MCF 10A (cell line): Measurements from ENCODE around the gene PHAF1. TPM values are rescaled to one million over a fixed set of nuclear protein-coding genes. Genes with fewer than 3 reads are reported as not detected.

Experiments used
- BruUV-seq: library from RNA; stranded (reverse); fragments of 400-500 nt; replicated peaks from 2 replicates; lab custom pipeline; 2021; lab: Mats Ljungman, UMichigan
- CTCF ChIA-PET: fragments of 300-600 bp; sonication (Branson Sonifier 250); formaldehyde crosslinking; extraction: SDS; loops from one replicate; lab custom pipeline; 2021; ENCODE audit warnings: antibody characterized with exemption, inconsistent platforms; lab: Yijun Ruan, JAX
- POLR2A ChIA-PET: fragments of 300-600, 350-650 bp; sonication (Branson Sonifier 250); formaldehyde crosslinking; extraction: SDS; loops from one replicate; lab custom pipeline; 2020; ENCODE audit warnings: antibody characterized with exemption, inconsistent platforms; lab: Yijun Ruan, JAX
- DNase-seq: peaks from one replicate; pipeline ENCODE4 v3.0.0-alpha.2; 2018; ENCODE audit not compliant: unreplicated experiment
- H3K27ac Mint-ChIP-seq: one replicate; pipeline ENCODE4 v1.8.0; 2022; ENCODE audit warnings: mild to moderate bottlenecking, low read depth, mixed read lengths; ENCODE audit not compliant: unreplicated experiment
- H3K27me3 Mint-ChIP-seq: one replicate; pipeline ENCODE4 v1.8.0; 2022; ENCODE audit warnings: mixed read lengths; ENCODE audit not compliant: insufficient read depth, unreplicated experiment
- H3K36me3 Mint-ChIP-seq: one replicate; pipeline ENCODE4 v1.8.0; 2022; ENCODE audit warnings: mild to moderate bottlenecking, moderate library complexity, mixed read lengths; ENCODE audit not compliant: insufficient read depth, unreplicated experiment
- H3K4me1 Mint-ChIP-seq: one replicate; pipeline ENCODE4 v1.8.0; 2022; ENCODE audit warnings: mixed read lengths; ENCODE audit not compliant: insufficient read depth, unreplicated experiment
- H3K4me3 Mint-ChIP-seq: one replicate; pipeline ENCODE4 v1.8.0; 2022; ENCODE audit warnings: mild to moderate bottlenecking, moderate library complexity, mixed read lengths; ENCODE audit not compliant: unreplicated experiment
- H3K9me3 Mint-ChIP-seq: one replicate; pipeline ENCODE4 v1.8.0; 2022; ENCODE audit warnings: mixed read lengths; ENCODE audit not compliant: unreplicated experiment
- CTCF ChIP-seq: fragments of 200-600 bp; IDR thresholded peaks from one replicate; pipeline ENCODE4 v1.8.0; 2022; ENCODE audit warnings: antibody characterized with exemption, mild to moderate bottlenecking; ENCODE audit not compliant: unreplicated experiment
- intact Hi-C: fragments of 100-400 bp; cut with micrococcal nuclease; formaldehyde crosslinking; loops from 2 replicates; pipeline ENCODE4 v1.14.1; 2022
- total RNA-seq: library from RNA; stranded (reverse); gene quantifications from 2 replicates; pipeline ENCODE4 v1.2.3, GENCODE V29; 2022

The PHAF1 gene
- total RNA-seq, 1 experiment from 2014 or later, result 14.5 TPM

GRCh38 chr16:67128417-67128816 lies 18.7 kb downstream of the PHAF1 start:
- ChIA-PET CTCF (interaction anchor here (0.6 to 1.7 kb wide), 5 partner anchors 11 to 238 kb away, joined by 3 to 6 read pairs (median 5); no protein-coding TSS in a partner anchor), POLR2A (no interaction called here)
- H3K36me3 Mint-ChIP-seq, result peaks cover 46% of the 10 kb centered on the region
- no peaks in the 10 kb centered on the region for H3K9me3 Mint-ChIP-seq
- DNase-seq, result no peak
- no peaks in the 10 kb centered on the region for H3K27me3 Mint-ChIP-seq
- BruUV-seq, result no TSS peak
- H3K27ac Mint-ChIP-seq, result no peak overlapping the region
- TF ChIP-seq CTCF, result no peak
- no peak overlapping the region for H3K4me3 Mint-ChIP-seq
- no peaks in the 10 kb centered on the region for H3K4me1 Mint-ChIP-seq
- intact Hi-C loops, result no loop called here

GRCh38 chr16:67128887-67129286 lies 19.1 kb downstream of the PHAF1 start:
- no peak for DNase-seq
- TF ChIP-seq CTCF, result no peak
- Mint-ChIP-seq H3K4me3 (no peak overlapping the region), H3K36me3 (peaks cover 50% of the 10 kb centered on the region), H3K9me3 (no peaks in the 10 kb centered on the region), H3K27me3 (no peaks in the 10 kb centered on the region), H3K4me1 (no peaks in the 10 kb centered on the region), H3K27ac (no peak overlapping the region)
- BruUV-seq, result no TSS peak
- CTCF ChIA-PET, result interaction anchor here (0.6 to 1.7 kb wide), 6 partner anchors 11 to 239 kb away, joined by 3 to 6 read pairs (median 4); no protein-coding TSS in a partner anchor
- POLR2A ChIA-PET, result no interaction called here
- intact Hi-C loops, result no loop called here

GRCh38 chr16:67129422-67129821 lies 19.7 kb downstream of the PHAF1 start:
- H3K4me3 Mint-ChIP-seq, result no peak overlapping the region
- no TSS peak for BruUV-seq
- no peak for DNase-seq
- H3K4me1 Mint-ChIP-seq, result no peaks in the 10 kb centered on the region
- no peak overlapping the region for H3K27ac Mint-ChIP-seq
- H3K9me3 Mint-ChIP-seq, result no peaks in the 10 kb centered on the region
- TF ChIP-seq CTCF, result no peak
- intact Hi-C loops, result no loop called here
- CTCF ChIA-PET, result interaction anchor here (1.0 to 1.7 kb wide), 5 partner anchors 12 to 144 kb away, joined by 3 to 6 read pairs (median 3); no protein-coding TSS in a partner anchor
- no peaks in the 10 kb centered on the region for H3K27me3 Mint-ChIP-seq
- POLR2A ChIA-PET, result no interaction called here
- peaks cover 55% of the 10 kb centered on the region for H3K36me3 Mint-ChIP-seq

GRCh38 chr16:67137605-67138004 lies 27.9 kb downstream of the PHAF1 start:
- no peak for TF ChIP-seq CTCF
- DNase-seq, result no peak
- ChIA-PET POLR2A (interaction anchor here (0.7 to 1.4 kb wide), 2 partner anchors 22 to 568 kb away, joined by 3 to 5 read pairs; partner anchors contain the start of gene TRADD), CTCF (interaction anchor here (0.6 to 0.7 kb wide), 4 partner anchors 34 to 789 kb away, joined by 3 to 6 read pairs (median 4); no protein-coding TSS in a partner anchor)
- Mint-ChIP-seq H3K27me3 (no peaks in the 10 kb centered on the region), H3K9me3 (no peaks in the 10 kb centered on the region), H3K4me1 (no peaks in the 10 kb centered on the region), H3K27ac (no peak overlapping the region), H3K36me3 (peaks cover 82% of the 10 kb centered on the region), H3K4me3 (no peak overlapping the region)
- no TSS peak for BruUV-seq
- intact Hi-C loops, result no loop called here
